ENCODE data around the gene HSF5.

HSF5 gene

DNA sequence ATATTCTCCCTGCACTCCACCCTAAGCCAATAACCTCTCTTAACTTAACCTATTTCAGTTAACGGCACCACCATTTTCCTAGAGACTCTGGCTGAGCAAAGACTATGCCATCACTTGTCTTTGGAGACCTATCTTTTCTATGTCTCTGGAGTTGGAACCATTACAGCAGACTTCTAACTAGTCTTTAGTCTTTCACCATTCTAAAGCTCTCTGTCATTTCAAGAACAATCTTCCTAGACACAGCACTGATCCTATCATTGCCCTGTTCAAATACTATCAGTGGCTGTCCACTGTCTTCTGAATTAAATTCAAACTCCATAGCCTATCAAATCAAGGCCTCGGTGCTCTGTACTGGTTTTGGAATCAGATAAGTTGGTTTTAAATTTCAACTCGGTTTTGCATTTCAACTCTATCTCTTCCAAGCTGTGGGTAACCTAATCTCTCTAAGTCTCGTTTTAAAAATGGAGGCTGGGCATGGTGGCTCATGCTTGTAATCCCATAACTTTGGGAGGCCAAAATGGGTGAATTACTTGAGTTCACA lies 102.8 kb downstream of the HSF5 start:
- no peak for DNase-seq (ENCODE audit: low read depth)

- DNase-seq (ENCODE audit: low read depth), result no peak
Measured at GRCh38 chr17:58384897-58385296, 103.3 kb downstream of the HSF5 start.

GRCh38 chr17:58383892-58384462 lies 104.2 kb downstream of the HSF5 start:
- DNase-seq (ENCODE audit: low read depth), result no peak

DNA sequence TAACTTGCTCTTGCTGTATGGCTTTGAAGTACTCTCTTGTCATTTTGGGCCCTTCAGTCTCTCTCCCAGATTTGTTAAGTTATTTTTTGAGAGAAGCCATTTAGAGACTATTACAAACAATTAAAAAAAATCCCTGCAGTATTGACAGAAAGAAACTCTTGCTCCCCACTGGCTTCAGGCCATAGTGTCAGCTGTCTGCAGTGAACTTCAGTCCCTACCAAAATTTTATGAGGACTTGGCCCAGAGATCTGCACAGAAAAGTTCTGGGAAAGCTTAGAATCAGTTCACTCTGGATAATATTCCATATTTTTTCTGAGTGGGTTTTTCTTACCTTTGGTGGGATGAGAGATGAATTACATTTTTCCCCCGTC lies 105.4 kb downstream of the HSF5 start:
- no peak for DNase-seq (ENCODE audit: low read depth)

DNA sequence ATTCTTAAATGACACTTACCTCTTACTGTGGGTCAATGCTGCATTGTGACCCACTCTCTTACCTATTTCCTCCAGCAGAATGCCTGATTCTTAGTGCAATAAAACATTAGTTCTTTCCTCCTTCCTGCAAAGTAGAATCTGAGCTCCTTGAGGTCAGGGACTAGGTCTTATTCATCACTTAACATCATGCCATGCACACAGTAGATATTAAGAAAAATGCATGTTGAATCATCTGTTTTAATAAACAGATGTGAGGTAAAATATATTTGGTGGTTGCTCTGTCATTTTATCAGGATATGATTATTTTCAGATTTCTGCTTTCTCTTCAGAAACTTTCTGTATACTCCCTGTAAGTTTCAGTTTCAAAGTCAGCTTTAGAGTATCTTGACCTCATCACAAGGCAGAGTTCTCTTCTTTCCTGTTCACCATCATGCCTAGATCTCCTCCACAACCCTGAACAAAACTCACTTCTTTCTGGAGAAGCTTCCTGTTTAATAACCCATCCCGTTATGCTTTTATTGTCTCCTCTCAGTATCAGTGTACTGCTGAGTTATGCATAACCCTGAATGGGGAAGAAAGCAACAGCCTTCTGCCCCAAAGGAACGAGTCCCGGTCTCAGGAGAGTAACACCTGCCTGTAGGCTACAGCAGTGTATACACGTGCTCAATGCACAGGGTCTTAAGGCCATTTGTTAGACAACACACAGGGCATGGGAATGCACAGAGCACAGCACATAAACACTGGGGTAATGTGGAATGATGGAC lies 105.9 kb downstream of the HSF5 start:
- DNase-seq (ENCODE audit: low read depth), result no peak

- DNase-seq (ENCODE audit: low read depth), result no peak
Measured at GRCh38 chr17:58381124-58382035, 106.8 kb downstream of the HSF5 start.

DNA sequence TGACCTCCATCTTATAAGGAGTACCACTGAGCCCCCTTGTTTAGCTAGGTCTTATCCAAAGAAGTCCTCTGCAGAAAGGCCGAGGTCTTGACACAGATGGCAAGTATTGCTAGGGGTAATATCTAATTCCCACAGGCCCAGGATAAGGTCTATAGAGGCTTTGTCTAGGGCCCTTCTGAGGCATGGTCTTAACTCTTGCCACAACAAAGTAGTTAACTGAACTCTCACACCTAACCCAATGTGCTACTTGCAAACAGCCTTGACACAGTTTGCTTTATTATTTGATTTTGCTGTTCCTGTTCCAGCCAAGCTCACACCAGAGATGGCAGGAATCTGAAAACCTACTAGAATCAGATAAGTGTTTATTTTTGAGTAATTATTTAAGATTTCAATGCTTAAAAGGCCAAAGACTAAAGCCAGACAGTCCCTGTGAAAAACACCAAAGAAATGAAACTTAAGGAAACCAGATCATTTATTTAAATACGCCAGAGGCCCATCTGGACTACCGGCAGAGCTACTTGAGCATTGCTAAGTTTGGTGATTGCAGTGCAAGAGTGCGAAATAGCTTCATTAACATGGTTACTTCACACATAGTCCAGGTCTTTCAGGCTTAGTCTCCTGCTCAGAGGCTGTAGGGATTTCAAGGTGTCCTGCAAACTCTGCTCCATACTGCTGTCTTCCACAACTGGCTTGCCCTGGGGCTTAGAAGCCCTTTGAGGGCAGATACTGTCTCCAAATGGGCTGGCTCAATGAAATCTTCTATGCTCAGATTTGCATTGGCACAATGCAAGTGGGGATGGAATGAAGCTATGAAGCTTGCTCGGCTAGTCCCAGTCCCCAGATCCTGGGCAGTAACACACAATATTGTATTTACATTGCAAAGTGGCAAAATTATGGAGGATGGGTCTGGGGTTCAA lies 107.7 kb downstream of the HSF5 start:
- DNase-seq (ENCODE audit: low read depth), result no peak

GRCh38 chr17:58379511-58379824 lies 108.7 kb downstream of the HSF5 start:
- no peak for DNase-seq (ENCODE audit: low read depth)

- DNase-seq (ENCODE audit: low read depth), result no peak
Measured at GRCh38 chr17:58378733-58379510, 109.3 kb downstream of the HSF5 start.

GRCh38 chr17:58377661-58378060 lies 110.5 kb downstream of the HSF5 start:
- DNase-seq (ENCODE audit: low read depth), result no peak

GRCh38 chr17:58377093-58377601 lies 111.1 kb downstream of the HSF5 start:
- DNase-seq (ENCODE audit: low read depth), result no peak

GRCh38 chr17:58376472-58377000 lies 111.7 kb downstream of the HSF5 start:
- DNase-seq (ENCODE audit: low read depth), result no peak

DNA sequence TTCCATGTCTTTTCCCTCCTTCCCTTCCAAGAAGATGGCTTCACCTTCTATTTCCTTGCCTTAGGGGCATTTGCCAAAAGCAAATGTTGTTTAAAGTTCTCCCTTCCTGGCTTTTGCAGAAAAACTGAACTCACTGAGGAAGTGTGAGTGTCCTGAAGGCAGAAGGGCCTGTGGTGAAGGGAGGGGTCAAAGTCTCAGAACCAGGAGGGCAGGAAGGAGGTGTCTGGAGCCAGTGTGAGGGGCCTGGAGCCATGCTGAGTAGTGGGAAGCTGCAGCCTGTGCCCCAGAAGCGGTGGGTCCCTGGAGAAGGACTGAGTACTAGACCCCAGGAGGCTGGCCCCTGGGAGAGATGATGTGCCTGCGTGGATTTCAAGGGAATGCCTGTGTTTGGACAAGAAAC lies 112.4 kb downstream of the HSF5 start:
- no peak for DNase-seq (ENCODE audit: low read depth)

GRCh38 chr17:58375256-58375655 lies 113.0 kb downstream of the HSF5 start:
- DNase-seq (ENCODE audit: low read depth), result no peak

DNA sequence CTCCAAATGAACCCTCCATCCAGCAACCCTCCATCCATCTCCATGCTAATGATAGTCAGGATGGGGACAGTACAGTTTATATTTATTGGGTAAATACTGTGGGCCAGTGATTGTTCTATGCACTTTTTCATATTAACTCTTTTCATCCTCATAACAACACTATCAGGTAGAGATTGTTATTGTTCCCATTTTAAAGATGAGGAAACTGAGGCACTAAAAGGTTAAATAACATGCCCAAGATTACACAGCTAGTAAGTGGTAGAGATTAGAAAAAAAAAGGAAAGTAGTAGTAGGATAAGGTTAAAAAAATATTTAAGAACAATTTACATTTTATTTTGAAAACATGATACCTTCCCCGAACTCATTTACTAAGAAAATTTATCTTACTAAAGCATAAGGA lies 114.3 kb downstream of the HSF5 start:
- DNase-seq (ENCODE audit: low read depth), result no peak

- no peak for DNase-seq (ENCODE audit: low read depth)
Measured at GRCh38 chr17:58373003-58373402, 115.2 kb downstream of the HSF5 start.

GRCh38 chr17:58371300-58371950 lies 116.8 kb downstream of the HSF5 start:
- no peak for DNase-seq (ENCODE audit: low read depth)

DNA sequence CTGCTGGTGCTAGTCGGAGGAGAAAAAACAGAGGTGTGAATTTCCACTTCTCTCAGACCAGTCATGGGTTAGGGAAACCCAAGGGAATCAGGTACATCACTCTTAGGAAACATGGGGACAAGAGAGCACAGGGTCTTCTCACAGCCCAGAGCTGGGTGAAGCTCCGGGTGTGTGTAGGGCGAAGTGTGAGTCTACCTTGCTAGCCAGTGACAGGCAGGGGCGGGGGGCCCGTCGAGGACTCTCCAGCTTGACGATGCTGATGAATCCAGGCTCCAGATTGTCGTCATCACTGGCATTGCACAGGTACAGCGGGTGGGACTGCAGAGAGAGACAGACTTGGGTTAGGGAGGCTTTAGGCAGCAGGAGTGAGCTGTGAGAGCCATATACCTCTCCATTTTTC lies 117.5 kb downstream of the HSF5 start:
- DNase-seq (ENCODE audit: low read depth), result no peak

- DNase-seq (ENCODE audit: low read depth), result no peak
Measured at GRCh38 chr17:58370309-58370708, 117.9 kb downstream of the HSF5 start.
